CD4-positive, alpha-beta T cell treated with Interleukin-1 beta for 1 hour (primary cell): ENCODE data around the gene SBK3.
"Not testable (repeated sequence)": the region's sequence is repeated elsewhere in the genome, so short reads cannot be mapped to it uniquely, and the experiment has no call there.

Experiments
- DNase-seq, 2 donors: peaks; one replicate each; pipeline ENCODE4 v3.0.0-alpha.2; 2020 to 2022

The SBK3 gene

DNA sequence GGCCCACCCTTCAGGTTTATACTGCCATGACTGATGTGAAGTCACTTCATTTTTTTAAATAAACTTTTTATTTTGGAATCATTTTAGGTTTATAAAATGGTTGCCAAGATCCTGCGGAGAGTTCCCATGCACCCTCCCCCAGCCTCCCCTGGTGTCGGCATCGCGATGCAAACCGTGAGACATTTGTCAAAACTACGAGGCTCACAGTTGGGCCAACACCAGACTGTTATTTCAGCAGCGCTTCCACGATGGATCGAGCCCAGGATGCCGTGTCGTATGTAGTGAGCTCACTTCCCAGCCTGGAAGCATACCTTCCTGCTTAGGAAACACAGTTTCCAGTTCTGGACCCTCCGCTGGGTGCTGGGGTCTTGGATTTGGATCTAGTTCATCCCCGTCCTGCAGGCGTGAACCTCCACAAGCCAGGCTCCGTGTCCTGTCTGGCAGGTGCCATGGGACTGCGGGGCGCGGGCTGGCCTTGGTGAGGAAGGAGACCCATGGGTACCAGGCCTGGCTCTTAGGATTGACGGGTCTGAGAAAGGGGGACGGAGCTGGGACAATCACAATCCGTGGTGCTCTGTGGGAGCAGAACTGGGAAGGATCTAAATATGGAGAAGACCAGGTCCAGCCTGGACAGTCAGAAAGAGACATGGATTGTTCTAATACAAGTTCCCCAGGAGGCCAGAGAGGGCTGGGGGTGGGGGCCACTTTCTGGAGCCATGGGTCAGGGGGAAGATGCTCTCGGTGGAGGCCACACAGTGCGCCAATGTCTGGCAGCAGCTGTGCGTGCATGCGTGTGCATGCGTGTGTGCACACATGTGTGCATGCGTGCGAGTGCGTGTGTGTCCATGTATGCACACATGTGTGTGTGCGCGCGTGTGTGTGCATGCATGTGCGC, 6.0 kb downstream of the SBK3 start:
- DNase-seq = no peak

DNA sequence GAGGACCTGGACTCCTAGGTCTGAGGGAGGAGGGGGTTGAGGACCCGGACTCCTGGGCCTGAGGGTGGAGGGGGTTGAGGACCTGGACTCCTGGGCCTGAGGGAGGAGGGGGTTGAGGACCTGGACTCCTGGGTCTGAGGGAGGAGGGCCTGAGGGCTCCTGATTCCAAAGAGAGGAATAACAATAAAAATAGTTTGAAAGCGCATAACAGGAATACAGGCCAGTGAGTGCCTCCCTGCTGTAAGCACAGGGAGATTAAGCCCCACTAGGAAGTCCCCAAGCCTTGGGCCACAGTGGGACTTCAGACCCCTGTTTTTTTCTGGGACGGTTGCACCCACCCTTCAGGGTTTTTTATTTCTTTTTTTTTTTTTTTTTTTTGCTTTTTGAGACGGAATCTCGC, 7.2 kb downstream of the SBK3 start:
- no peak for DNase-seq

DNA sequence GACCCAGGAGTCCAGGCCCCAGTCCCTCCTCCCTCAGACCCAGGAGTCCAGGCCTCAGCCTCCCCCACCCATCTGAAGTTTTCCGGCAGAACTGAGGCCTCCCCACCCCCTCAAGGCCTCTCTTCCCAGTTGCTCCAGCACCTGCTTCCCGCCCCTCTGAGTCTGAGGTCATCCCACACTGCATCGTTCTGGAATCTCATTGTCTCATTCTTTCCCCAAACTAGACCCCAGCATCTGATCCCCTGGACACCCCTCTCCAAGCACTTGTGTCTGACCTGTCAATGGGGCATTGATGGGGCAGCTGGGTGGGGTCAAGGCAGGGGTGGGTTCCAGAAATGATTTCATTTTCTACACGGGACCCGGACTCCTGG, 7.6 kb downstream of the SBK3 start:
- no peak for DNase-seq

DNA sequence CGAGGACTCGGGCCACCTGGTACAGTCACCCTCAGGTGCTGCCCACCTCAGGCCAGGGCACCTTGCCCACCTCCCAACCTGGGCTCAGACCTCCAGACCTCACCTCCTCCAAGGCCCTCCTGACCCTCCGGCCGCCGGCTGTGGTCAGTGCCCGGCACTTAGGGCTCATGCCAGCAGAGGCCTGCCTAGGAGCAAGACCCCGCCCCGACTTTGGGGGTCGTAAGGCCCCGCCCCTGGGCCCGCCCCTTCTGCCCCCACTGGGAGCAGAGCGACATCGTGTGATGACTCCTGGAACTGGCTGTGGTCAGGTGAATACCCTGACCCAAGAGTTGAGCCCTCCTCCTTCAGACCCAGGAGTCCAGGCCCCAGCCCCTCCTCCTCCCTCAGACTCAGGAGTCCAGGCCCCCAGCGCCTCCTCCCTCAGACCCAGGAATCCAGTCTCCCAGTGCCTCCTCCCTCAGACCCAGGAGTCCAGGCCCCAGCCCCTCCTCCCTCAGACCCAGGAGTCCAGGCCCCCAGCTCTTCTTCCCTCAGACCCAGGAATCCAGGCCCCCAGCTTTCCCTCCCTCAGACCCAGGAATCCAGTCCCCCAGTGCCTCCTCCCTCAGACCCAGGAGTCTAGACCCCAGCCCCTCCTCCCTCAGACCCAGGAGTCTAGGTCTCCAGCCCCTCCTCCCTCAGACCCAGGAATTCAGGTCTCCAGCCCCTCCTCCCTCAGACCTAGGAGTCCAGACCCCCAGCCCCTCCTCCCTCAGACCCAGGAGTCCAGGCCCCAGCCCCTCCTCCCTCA, 8.2 kb downstream of the SBK3 start, which contains the start of gene SBK2:
SBK2 (minus strand) TSS at position 183 of the 790 bp plus-strand sequence. CDS start 839 bp downstream, outside the sequence.
- no peak for DNase-seq

DNA sequence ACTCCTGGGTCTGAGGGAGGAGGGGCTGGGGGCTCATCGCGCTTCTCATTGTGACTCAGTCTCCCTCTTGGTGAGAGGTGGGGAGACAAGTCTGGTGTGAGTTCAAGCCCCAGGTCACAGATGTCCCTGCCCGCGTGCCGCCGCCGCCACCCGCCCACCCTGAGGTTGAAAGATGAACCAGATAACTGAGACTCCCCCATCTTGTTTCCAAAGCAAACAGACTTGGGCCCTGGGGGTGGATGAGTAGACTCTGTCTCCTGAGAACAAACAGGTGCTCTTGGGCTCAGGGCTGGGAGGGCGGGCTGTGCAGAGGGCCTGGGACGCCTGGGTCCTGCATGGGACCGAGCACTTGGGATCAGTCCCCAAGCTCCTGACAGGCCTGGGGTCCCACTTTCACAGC, 9.0 kb downstream of the SBK3 start:
- DNase-seq = no peak

DNA sequence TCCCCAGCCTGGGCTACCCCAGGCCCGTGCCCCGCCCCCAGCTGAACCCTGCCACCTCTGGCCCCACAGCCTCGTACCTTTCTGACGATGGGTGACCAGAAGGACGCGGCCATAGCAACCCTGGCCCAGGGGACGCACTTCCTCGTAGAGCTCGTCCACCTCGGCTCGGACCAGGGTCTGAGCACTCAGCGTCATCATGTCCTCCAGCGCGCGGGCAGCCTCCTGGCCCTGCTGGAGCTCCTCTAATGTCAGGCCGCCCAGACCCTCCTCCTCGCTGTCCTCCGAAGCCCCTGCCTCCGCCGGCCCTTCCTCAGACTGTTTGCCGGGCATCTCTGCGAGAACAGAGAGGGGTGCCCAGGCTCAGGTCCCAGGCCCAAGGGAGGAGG, 9.4 kb downstream of the SBK3 start:
- no peak for DNase-seq

DNA sequence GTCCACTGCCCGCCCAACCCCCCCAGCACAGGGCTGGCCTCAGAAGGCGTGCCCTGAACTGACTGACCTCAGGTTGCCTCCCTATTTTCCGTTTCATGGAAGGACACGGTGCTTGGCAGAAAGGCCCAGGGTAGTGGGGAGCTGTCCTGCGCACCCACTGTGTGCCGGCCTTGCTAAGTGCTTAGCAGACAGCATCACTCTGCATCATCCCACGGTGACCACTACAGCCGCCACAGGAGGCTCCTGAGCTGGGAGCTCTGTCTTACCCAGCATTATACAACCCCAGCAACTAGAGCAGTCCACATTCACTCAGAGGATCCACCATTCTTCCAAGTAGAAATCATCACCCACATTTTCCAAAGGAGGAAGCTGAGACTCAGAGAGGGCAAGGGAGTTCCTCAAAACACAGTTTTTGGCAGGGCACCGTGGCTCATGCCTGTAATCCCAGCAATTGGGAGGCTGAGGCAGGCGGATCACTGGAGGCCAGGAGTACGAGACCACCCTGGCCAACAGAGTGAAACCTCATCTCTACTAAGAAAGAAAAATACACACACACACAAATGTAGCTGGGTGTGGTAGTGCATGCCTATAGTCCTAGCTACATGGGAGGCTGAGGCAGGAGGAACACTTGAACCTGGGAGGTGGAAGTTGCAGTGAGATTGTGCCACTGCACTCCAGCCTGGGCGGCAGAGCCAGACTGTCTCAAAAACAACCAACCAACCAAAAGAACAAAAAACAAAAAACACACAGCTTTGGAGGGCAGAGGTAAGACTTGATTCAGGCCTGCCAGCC, 10.0 kb downstream of the SBK3 start:
- no peak for DNase-seq

DNA sequence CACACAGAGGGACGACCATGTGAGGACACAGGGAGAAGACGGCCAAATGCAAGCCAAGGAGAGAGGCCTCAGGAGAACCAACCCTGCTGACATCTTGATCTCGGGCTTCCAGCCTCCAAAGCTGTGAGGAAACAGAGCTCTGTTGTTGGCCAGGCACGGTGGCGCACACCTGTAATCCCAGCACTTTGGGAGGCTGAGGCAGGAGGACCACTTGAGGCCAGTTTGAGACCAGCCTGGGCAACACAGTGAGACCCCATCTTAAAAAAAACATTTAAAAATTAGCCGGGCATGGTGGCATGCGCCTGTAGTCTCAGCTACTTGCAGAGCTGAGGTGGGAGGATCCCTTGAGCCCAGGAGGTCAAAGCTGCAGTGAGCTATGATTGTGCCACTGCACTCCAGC, 11.1 kb downstream of the SBK3 start:
- not testable (repeated sequence) for DNase-seq

DNA sequence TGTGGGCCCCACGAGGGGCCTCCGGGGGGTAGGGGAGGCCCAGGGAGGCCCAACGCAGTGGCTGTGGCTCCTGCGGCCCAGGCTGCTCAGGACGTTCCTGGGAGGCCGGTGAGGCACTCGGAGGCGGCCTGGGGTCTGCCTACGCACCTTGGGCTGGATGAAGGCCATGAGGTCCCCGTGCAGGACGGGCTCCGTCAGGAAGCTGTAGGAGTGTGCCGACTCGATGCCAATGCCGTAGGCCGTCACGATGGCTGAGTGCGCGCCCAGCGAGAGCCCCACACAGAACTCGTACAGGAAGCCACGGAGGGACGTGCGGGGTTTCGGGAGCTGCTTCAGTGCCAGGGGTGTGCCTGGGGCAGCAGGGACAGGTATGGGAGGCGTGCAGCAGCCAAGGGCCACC, 14.3 kb downstream of the SBK3 start:
- DNase-seq = no peak

DNA sequence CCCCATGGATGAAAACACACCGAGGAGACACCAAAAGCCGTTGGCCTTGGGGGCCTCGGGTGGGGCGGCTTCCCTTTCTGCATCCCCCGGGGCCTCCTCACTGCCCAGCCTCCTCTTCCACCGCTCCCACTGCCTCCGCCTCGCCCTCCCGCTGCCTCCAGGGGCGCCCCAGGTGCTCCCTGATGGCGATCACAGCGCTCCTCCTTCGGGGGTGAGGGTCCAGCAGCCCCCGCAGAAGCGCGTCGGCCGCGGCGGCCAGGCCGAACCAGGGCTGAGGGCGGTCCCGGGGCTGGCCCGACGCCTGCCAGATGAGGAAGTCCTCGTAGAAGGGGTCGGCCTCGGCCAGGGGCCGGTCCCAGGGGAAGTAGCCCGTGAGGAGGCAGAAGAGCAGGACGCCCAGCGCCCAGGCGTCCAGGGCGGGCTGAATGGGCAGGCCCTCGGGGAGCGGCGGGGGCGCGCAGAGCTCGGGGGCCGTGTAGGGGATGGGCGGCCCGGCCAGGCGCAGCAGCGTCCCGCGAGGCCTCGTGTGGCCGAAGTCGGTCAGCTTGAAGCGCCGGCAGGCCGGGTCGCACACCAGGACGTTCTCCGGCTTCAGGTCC, 15.6 kb downstream of the SBK3 start:
- DNase-seq = no peak

DNA sequence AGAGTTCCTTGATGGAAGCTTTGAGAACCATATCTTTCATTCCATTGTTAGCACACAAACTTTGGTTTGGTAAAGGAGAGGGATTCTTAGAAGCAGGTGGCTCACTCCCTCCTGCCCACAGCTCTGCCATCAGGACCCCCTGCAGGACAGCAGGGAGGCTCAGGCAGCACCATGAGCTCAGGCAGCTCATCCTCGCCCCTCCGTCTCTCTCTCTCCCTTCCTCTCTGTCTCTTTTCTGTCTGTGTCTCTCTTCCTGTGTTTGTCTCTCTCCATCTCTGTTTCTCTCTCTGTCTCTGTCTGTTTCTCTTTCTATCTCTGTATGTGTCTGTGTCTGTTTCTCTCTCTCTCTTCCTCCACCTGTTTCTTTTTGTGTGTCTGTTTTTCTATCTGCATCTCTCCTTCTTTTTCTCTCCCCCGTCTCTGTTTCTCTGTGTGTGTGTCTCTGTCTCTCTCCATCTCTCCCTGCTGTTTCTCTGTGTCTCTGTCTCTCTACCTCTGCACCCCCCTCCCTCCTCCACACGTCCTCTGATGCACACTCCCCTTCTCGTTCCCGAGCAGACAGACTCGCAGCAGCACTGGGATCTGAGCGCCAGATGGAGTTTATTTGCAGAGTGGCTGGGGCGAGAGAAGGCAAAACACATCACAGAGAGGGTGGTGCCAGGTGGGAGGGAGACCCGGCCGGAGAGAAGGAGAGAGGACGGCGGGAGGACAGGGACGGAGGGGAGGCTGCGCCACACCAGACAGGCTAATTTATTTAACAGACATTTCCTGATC, 17.1 kb downstream of the SBK3 start:
- DNase-seq = no peak

DNA sequence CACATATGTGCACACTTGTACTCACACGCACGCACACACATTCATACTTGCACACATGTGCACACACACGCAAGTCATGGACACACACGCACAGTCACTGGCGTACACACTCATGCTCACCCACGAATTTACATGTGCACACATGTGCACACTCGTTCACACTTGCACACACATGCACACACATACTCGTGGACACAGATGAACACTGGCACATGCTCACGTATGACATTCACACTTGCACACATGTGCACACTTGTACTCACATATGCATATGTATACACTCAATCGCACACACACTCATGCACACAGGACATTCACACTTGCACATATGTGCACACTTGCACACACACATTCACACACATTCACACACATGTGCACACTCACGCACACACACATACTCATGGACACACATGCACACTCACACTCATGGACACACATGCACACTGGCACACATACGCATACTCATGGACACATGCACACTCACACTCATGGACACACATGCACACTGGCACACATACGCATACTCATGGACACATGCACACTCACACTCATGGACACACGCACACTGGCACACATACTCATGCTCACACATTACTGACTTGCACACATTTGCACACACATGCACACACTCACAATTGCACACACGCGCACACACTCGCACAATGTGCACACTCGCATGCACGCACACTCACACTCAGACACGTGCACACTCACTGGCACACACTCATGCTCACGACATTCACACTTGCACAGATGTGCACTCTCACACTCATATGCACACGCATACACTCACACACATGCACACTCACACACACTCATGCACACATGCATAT, 17.9 kb downstream of the SBK3 start:
- DNase-seq = no peak

DNA sequence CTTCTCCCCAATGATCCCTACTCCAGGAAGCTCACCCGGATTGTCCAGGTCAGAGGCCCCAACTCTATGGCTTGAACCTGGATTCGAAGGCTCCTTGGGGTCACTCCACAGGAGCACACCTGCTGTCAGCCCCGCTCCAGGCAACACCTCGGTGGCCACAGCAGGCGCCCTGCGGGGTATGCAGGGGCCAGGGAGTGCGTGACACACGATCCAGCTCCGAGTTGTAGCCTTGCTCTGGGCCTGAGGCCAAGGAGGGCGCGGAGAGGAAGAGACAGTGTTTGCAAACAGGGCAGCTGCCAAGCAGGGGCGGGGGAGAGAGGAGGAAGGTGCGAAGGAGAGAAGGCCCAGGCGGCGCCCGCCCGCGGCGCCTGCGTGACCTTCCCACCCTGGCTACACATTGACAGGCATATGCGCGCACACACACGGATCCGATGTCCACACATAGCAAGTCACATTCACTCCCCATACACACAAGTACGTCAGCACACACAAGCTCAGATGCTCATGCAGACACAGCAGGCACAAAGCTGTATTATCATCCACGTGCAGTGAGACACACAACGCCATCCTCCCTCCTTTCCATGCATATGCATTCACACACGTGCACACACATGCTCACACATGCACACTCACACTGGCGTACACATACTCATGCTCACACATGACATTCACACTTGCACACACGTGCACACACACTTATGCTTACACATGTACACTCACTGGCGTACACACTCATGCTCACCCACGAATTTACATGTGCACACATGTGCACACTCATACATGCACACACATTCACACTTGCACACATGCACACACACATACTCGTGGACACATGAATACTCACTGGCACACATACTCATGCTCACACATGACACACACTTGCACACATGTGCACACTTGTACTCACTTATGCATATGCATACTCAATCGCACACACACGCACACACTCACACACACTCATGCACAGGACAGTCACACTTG, 18.8 kb downstream of the SBK3 start:
- DNase-seq = no peak

DNA sequence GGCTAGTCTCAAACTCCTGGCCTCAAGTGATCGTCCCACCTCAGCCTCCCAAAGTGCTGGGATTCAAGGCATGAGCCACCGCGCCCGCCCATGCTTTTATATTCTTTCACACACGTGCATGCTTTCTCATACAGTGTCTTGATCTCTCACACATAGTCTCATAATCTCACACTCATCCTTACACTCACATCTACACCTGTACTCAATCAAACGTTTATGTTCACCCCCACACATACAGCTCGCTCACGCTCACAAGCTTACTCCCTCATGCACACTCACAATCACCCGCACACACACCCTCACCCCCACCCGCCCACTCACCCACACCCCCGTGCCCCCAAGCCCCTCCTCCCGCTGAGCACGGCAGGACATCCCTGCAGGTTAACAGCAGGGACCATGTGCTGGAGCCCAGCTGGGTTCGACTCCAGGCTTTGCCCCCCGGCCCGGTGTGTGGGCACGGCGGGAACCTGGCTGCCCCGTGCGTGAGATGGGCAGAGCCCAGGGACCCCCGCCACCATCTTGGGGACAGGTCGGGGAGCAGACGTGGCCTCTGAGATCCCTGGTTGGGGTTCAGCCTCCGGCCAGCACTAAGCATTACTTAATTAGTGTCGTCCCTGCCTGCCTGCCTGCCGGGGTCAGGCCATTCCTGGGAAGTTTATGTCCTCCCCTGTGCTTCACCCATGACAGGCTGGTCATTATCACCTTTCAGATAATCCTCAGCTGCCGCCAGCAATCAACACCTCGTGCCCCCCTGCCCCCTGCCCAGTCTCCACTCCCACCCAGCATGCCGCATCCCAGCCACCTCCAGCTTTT, 19.8 kb downstream of the SBK3 start:
- no peak for DNase-seq

DNA sequence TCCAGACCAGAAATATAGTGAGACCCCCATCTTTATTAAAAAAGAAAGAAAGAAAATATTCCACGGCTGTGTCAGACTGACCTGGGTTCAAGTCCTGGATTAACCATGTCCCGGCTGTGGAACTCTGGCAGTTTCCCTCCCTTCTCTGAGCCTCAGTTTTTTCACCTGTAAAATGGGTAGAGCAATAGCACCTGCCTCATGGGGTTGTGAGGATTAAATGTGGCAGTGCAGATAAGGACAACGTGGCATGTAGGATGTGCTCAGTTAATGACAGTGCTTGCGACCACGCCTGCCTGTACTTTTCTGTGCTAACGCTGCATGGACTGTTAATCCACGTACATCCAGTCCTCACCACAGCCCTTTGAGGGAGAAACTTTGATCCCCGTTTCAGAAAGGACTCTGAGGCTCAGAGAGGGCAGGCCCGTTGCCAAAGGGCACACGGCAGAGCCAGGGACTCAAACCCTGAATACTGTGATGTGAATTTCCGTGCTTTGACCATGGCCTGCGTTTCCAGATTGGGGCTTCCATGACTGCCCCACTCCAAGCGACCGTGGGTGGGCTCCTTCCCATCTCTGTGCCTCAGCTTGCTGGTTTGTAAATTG, 24.6 kb downstream of the SBK3 start:
- no peak for DNase-seq

DNA sequence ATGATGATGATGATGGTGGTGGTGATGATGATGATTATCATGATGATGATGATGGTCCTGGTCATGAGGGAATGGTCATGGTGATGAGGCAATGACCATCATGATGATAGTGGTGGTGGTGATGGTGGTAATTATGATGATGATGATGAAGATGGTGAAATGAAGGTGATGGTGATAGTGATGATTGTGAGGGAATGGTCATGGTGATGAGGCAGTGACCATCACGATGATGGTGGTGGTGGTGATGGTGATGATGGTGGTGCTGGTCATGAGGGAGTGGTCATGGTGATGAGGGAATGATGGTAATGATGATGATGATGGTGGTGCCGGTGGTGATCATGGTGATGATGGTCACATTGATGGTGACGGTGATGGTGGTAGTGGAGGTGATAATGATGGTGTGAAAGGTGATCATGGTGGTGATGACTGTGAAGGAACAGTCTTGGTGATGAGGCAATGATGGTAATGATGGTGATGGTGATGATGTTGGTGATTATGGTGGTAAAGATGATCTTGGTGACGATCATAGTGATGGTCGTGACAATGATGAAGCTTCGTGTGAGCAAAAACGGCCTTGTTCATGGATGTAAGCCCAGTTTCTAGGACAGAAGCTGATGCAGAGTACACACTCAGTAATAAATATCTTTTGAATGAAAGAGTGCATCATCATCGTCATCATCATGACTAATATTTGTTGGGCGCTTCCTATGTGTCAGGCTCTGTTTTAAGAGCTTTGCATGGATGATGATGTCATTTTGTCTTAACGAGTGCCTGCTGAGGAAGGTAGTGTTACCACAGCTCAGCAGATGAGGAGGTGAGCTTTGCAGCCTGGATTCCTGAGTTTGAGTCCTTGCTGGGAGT, 25.7 kb downstream of the SBK3 start:
- no peak for DNase-seq

DNA sequence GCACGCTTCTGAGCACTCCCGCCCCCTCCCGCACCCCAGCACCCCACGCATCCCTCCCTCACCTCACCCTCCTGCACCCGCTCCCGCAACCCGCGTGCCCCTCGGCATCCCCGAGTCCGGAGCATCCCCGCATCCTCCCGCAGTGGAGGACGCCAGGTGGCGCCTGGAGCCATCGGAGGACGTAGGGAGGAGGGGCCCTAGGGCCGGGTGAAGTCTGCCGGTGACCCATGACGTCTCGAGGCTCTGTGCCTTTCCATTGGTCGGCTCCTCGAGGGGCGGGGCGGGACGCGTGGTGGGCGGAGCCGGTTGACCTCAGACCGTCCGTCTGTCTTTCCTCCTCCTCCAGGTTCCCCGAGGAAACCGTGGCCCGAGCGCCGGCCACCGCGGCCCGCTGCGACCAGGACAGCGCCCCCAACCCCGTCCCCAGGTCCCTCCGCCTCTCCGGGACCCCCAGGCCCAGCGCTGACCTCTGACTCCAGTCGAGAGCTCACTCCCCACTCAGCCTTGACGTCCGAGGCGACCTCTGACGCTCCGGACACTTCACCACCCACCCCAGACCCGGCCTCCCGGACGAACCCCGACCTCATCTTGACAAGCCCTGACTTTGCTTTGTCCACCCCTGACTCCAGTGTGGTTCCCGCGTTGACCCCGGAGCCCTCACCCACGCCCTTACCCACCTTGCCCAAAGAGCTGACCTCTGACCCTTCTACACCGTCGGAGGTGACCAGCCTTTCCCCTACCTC, 28.3 kb downstream of the SBK3 start:
- peak; percentile 92 to 93 for DNase-seq
